Peyer's patch (tissue), 4 donors: ENCODE data around the gene SLC34A1.

Experiments
- POLR2A ChIP-seq, 2 donors: fragments of 450-650 bp; IDR thresholded peaks; one replicate each; pipeline ENCODE4 v1.5.1; 2017; ENCODE audit warnings: antibody characterized with exemption in 2 of 2, mild to moderate bottlenecking in 2 of 2, moderate library complexity in 2 of 2
- TF ChIP-seq, protein P1 (sequence below), 6 experiments: fragments of 450-650 bp in 4 of 6; fragments of 200-600 bp in 2 of 6; sonication (generic) in 1 of 6; IDR thresholded peaks; one replicate each; pipeline ENCODE4 v1.5.1; 2017 to 2019; ENCODE audit warnings: antibody characterized with exemption in 6 of 6, mild to moderate bottlenecking in 3 of 6, moderate library complexity in 1 of 6

DNA sequence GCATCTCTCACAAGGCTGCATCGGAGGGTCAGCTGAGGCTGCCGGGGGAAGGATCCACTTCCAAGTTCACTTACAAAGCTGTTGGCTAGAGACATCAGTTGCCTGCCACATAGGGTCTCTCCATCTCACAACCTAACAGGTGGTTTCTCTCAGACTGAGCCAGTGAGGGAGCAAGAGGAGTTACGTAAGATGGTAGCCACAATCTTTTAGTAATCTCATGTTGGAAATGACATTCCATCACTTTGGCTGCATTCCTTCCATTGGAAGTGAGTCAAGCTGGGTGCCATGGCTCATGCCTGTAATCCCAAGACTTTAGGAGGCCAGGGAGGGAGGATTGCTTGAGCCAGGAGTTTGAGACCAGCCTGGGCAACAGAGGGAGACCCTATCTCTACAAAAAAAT lies 34.8 kb downstream of the SLC34A1 start:
- TF ChIP-seq, protein P1, sequence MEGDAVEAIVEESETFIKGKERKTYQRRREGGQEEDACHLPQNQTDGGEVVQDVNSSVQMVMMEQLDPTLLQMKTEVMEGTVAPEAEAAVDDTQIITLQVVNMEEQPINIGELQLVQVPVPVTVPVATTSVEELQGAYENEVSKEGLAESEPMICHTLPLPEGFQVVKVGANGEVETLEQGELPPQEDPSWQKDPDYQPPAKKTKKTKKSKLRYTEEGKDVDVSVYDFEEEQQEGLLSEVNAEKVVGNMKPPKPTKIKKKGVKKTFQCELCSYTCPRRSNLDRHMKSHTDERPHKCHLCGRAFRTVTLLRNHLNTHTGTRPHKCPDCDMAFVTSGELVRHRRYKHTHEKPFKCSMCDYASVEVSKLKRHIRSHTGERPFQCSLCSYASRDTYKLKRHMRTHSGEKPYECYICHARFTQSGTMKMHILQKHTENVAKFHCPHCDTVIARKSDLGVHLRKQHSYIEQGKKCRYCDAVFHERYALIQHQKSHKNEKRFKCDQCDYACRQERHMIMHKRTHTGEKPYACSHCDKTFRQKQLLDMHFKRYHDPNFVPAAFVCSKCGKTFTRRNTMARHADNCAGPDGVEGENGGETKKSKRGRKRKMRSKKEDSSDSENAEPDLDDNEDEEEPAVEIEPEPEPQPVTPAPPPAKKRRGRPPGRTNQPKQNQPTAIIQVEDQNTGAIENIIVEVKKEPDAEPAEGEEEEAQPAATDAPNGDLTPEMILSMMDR (IDR thresholded peaks at IDR 0.05): no peak
- no peak for TF ChIP-seq POLR2A (IDR thresholded peaks at IDR 0.05)
